HTERT RPE-1 (cell line): ENCODE data around the gene PRKRA.
"Not testable (repeated sequence)": the region's sequence is repeated elsewhere in the genome, so short reads cannot be mapped to it uniquely, and the experiment has no call there.

Source experiments
- in situ Hi-C: fragments of 300-500 bp; cut with MboI; formaldehyde crosslinking; loops from 4 replicates; pipeline ENCODE4 v1.14.3; 2020; ENCODE audit warnings: low sequenced_read_pairs

The PRKRA gene

GRCh38 chr2:178414266-178415247 lies 36.4 kb downstream of the PRKRA start:
- in situ Hi-C loops: no loop called here

- in situ Hi-C loops: no loop called here
Observed at GRCh38 chr2:178413472-178414265, 37.3 kb downstream of the PRKRA start.

GRCh38 chr2:178412453-178412852 lies 38.5 kb downstream of the PRKRA start:
- in situ Hi-C loops: not testable (repeated sequence)

- in situ Hi-C loops: no loop called here
Observed at GRCh38 chr2:178412047-178412446, 38.9 kb downstream of the PRKRA start.

- in situ Hi-C loops: no loop called here
Observed at GRCh38 chr2:178409261-178409660, 41.7 kb downstream of the PRKRA start.

GRCh38 chr2:178404368-178404767 lies 46.6 kb downstream of the PRKRA start:
- in situ Hi-C loops: no loop called here

- in situ Hi-C loops: no loop called here
Observed at GRCh38 chr2:178403671-178404306, 47.2 kb downstream of the PRKRA start.

GRCh38 chr2:178401994-178402437 lies 49.0 kb downstream of the PRKRA start:
- in situ Hi-C loops: no loop called here

- in situ Hi-C loops: no loop called here
Observed at GRCh38 chr2:178397002-178397605, 53.9 kb downstream of the PRKRA start.

GRCh38 chr2:178395941-178396570 lies 54.9 kb downstream of the PRKRA start:
- in situ Hi-C loops: no loop called here

- in situ Hi-C loops: no loop called here
Observed at GRCh38 chr2:178395295-178395694, 55.7 kb downstream of the PRKRA start.

- in situ Hi-C loops: no loop called here
Observed at GRCh38 chr2:178394859-178395258, 56.1 kb downstream of the PRKRA start.

- in situ Hi-C loops: no loop called here
Observed at GRCh38 chr2:178392215-178392614, 58.8 kb downstream of the PRKRA start.

GRCh38 chr2:178391701-178392100 lies 59.3 kb downstream of the PRKRA start:
- in situ Hi-C loops: no loop called here

GRCh38 chr2:178388287-178388686 lies 62.7 kb downstream of the PRKRA start:
- in situ Hi-C loops: no loop called here

- in situ Hi-C loops: no loop called here
Observed at GRCh38 chr2:178386986-178387597, 63.9 kb downstream of the PRKRA start.

- in situ Hi-C loops: no loop called here
Observed at GRCh38 chr2:178385595-178386148, 65.3 kb downstream of the PRKRA start.

GRCh38 chr2:178383718-178384117 lies 67.3 kb downstream of the PRKRA start:
- in situ Hi-C loops: no loop called here
